ENCODE measurements around the gene CDC25A. TPM values are rescaled to one million over a fixed set of nuclear protein-coding genes. Genes with fewer than 3 reads are reported as not detected.

CDC25A gene
- total RNA-seq, 1 donor from 2014 or later: 20.5 TPM

DNA sequence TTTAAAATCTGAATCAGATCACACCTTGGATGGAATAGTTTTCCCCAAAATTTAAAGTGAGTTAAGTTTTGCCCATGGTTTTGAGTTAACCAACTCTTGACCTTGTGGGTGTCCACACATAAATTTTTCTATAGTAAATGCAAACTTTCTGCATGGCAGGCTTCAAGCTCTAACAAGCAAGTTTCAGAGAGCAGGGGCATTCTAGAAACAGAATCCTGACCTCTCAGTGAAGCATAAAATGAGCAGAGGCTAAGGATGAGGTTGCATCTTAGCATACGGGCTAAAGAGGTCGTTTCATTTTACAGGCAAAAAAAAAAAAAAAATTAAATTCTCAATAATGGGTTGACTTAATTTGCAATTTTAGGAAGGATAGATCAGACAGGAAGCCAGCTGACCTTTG is 32.1 kb downstream of the CDC25A start:
- no peak overlapping the region for H3K27ac Mint-ChIP-seq
- H3K4me3 Mint-ChIP-seq (ENCODE audit: low read depth): no peak overlapping the region
- H3K4me1 Mint-ChIP-seq (ENCODE audit: low read depth): peaks cover 9% of the 10 kb centered on the region
- H3K27me3 Mint-ChIP-seq: peaks cover 2% of the 10 kb centered on the region
- no peak for DNase-seq (ENCODE audit: low spot score, unreplicated experiment)
- TF ChIP-seq, protein P1, sequence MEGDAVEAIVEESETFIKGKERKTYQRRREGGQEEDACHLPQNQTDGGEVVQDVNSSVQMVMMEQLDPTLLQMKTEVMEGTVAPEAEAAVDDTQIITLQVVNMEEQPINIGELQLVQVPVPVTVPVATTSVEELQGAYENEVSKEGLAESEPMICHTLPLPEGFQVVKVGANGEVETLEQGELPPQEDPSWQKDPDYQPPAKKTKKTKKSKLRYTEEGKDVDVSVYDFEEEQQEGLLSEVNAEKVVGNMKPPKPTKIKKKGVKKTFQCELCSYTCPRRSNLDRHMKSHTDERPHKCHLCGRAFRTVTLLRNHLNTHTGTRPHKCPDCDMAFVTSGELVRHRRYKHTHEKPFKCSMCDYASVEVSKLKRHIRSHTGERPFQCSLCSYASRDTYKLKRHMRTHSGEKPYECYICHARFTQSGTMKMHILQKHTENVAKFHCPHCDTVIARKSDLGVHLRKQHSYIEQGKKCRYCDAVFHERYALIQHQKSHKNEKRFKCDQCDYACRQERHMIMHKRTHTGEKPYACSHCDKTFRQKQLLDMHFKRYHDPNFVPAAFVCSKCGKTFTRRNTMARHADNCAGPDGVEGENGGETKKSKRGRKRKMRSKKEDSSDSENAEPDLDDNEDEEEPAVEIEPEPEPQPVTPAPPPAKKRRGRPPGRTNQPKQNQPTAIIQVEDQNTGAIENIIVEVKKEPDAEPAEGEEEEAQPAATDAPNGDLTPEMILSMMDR (IDR thresholded peaks at IDR 0.05; ENCODE audit: unreplicated experiment): no peak
- H3K36me3 Mint-ChIP-seq (ENCODE audit: insufficient read depth): peaks cover 5% of the 10 kb centered on the region
- H3K9me3 Mint-ChIP-seq (ENCODE audit: low read depth): no peaks in the 10 kb centered on the region

DNA sequence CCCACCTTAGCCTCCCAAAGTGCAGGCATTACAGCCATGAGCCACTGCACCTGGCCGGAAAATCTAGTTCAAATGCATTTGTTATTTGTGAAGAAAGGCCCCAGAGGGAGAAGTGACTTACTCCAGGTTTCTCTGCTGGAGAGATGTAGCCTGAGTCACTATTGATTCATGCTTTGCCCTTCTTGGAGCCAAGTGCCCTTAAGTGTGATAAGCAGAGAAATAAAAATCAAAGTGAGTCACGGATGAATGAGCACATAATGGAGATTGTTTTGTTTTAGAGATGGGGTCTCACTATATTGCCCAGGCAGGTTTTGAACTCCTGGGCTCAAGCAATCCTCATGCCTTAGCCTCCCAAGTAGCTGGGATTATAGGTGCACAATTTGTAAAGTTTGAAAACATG is 33.1 kb downstream of the CDC25A start:
- H3K4me3 Mint-ChIP-seq (ENCODE audit: low read depth): no peak overlapping the region
- peaks cover 9% of the 10 kb centered on the region for H3K4me1 Mint-ChIP-seq (ENCODE audit: low read depth)

DNA sequence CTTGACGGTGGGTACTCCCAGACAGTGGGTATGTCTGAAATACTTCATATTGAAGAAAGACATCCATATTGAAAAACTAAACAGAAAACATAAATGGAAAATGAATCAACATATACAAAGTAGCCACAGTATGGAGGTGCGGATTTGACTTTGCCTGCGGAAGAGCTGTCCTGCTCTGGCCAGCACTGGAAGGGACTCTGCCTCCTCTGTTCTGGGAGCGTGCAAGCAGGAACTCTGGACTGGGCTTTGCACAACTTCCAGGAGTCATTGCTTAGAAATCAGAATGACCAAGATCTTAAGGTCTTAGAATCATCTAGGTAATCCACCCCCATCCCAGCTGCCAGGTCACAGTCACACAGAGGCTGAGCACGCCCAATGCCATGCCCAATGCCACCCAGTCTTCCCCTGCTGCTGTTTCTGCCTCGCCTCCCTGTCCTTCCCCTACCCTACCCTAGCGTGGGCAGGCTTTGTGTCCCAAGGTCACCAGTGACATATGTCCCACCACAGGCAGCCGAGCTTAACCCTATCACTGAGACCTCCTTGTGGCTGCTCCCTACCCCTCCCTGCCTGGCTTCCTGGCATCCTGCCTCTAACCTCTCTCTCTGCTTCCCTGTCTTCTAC is 36.3 kb downstream of the CDC25A start:
- Mint-ChIP-seq H3K27me3 (peaks cover 2% of the 10 kb centered on the region), H3K36me3 (ENCODE audit: insufficient read depth) (no peaks in the 10 kb centered on the region), H3K27ac (no peak overlapping the region), H3K4me1 (ENCODE audit: low read depth) (peaks cover 9% of the 10 kb centered on the region), H3K4me3 (ENCODE audit: low read depth) (no peak overlapping the region), H3K9me3 (ENCODE audit: low read depth) (no peaks in the 10 kb centered on the region)
- DNase-seq (ENCODE audit: low spot score, unreplicated experiment): no peak
- TF ChIP-seq, protein P1 (IDR thresholded peaks at IDR 0.05; ENCODE audit: unreplicated experiment): peak; percentile 9

More for the DNA sequence above, 33.1 kb downstream of the CDC25A start:
- TF ChIP-seq, protein P1 (IDR thresholded peaks at IDR 0.05; ENCODE audit: unreplicated experiment): no peak
- peaks cover 2% of the 10 kb centered on the region for H3K27me3 Mint-ChIP-seq
- DNase-seq (ENCODE audit: low spot score, unreplicated experiment): no peak
- no peak overlapping the region for H3K27ac Mint-ChIP-seq
- no peaks in the 10 kb centered on the region for H3K9me3 Mint-ChIP-seq (ENCODE audit: low read depth)
- H3K36me3 Mint-ChIP-seq (ENCODE audit: insufficient read depth): peaks cover 3% of the 10 kb centered on the region

DNA sequence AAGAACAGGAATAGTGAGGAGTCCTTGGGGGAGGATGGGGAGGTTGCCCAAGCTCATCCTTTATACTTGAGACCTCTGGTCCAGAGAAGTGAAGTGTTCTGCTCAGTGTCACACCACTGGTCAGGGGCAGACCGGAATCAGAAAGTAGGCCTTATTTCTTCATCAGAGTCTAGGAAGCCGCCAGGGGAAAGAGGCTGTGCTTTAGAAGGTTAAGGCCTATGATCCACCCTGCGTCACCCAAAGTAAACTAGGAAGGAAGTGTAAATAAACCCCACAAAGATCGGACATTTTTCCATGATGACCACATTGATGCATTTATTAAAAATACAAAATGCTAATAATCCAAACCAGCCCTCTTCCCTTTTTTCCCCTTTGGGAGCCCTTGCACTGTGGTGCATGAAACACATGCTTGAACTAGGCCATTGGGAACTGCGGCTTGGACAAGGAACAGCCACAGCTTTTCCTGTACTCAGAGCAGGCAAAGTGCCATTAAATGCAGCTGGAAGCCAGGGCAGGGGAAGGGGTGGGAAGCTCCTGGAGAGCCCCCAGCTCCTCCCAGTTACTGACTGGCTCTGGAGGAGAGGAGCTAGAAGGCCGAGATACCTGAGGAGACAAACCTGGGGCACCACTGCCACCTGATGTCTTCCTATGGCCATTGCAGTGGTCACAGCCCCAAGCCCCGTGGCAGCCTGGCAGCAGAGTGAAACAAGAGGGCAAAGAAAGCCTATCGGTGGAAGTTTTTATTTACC is 37.0 kb downstream of the CDC25A start:
- no peak overlapping the region for H3K27ac Mint-ChIP-seq
- peak; percentile 62 for DNase-seq (ENCODE audit: low spot score, unreplicated experiment)
- TF ChIP-seq, protein P1 (IDR thresholded peaks at IDR 0.05; ENCODE audit: unreplicated experiment): peak; percentile 81
- H3K4me1 Mint-ChIP-seq (ENCODE audit: low read depth): peaks cover 9% of the 10 kb centered on the region
- peaks cover 2% of the 10 kb centered on the region for H3K27me3 Mint-ChIP-seq
- H3K36me3 Mint-ChIP-seq (ENCODE audit: insufficient read depth): no peaks in the 10 kb centered on the region
- H3K4me3 Mint-ChIP-seq (ENCODE audit: low read depth): no peak overlapping the region
- H3K9me3 Mint-ChIP-seq (ENCODE audit: low read depth): no peaks in the 10 kb centered on the region

DNA sequence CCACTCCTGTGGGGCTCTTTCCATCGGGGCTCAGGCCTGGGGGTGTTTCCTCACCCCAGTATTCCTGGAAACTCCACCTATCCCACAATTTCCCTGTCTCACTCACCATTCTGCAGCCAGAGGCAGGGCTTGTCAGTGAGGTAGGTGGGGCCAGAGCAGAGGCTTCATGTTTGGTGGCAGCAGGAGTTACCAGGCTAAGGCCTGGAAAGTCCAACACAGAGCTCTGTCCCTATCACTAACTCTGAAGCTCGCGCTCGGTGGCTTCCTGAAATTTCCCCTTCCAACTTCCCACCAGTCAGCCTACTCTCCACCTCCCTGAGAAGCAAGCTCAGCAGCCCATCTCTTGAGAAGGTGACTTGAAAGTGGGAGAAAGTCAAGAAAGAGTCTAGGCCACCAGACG is 44.2 kb downstream of the CDC25A start:
- no peaks in the 10 kb centered on the region for H3K9me3 Mint-ChIP-seq (ENCODE audit: low read depth)

More for the DNA sequence above, 44.2 kb downstream of the CDC25A start:
- H3K27ac Mint-ChIP-seq: no peak overlapping the region
- TF ChIP-seq, protein P1 (IDR thresholded peaks at IDR 0.05; ENCODE audit: unreplicated experiment): no peak
- no peak overlapping the region for H3K4me3 Mint-ChIP-seq (ENCODE audit: low read depth)
- DNase-seq (ENCODE audit: low spot score, unreplicated experiment): no peak
- no peaks in the 10 kb centered on the region for H3K36me3 Mint-ChIP-seq (ENCODE audit: insufficient read depth)
- H3K4me1 Mint-ChIP-seq (ENCODE audit: low read depth): peaks cover 1% of the 10 kb centered on the region
- no peaks in the 10 kb centered on the region for H3K27me3 Mint-ChIP-seq
